AG04449 (cell line): ENCODE results near the gene HINT3.
"Not testable (repeated sequence)": the region's sequence is repeated elsewhere in the genome, so short reads cannot be mapped to it uniquely, and the experiment has no call there.

Source experiments
- CTCF ChIA-PET: fragments of 350-600 bp; formaldehyde crosslinking; extraction: SDS; loops from one replicate; lab custom pipeline; 2021; ENCODE audit warnings: antibody characterized with exemption; lab: Yijun Ruan, JAX
- POLR2A ChIA-PET: fragments of 400-600, 350-600 bp; formaldehyde crosslinking; extraction: SDS; loops from one replicate; lab custom pipeline; 2020; ENCODE audit warnings: antibody characterized with exemption, inconsistent platforms; lab: Yijun Ruan, JAX
- DNase-seq: peaks from one replicate; pipeline ENCODE4 v3.0.0-alpha.2; 2010; ENCODE audit warnings: low read depth, low spot score
- H3K4me3 ChIP-seq: 2 replicates; pipeline ENCODE4 v1.5.1; 2011; ENCODE audit warnings: low read depth, mild to moderate bottlenecking, control low read depth, low read length
- CTCF ChIP-seq: IDR thresholded peaks from one replicate; pipeline ENCODE4 v1.5.1; 2011; ENCODE audit warnings: mild to moderate bottlenecking, moderate library complexity, low read length, control low read depth, inconsistent platforms; ENCODE audit not compliant: insufficient read depth; ENCODE audit errors: missing control alignments

HINT3 gene

DNA sequence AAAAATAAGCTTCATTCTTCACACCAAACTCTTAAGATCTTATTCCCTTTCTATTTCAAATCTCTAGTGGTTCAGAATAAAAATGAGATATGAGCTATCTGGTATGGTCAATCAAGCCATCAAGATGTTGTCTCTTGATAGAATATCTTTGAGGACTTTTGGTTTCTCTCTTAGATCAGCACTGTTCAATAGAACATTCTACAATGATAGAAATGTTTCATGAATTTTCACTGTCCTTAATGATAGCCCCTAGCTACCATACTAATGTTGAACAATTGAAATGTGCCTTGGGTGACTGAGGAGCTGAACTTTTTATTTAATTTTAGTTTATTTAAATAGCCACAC, 24.1 kb upstream of the HINT3 start:
- TF ChIP-seq CTCF = no peak
- ChIA-PET POLR2A (no interaction called here), CTCF (interaction anchor here (1.2 kb wide), 2 partner anchors 10 to 24 kb away, joined by 3 to 12 read pairs; partner anchors contain the start of gene HINT3)
- no peak overlapping the region for H3K4me3 ChIP-seq
- DNase-seq = no peak

DNA sequence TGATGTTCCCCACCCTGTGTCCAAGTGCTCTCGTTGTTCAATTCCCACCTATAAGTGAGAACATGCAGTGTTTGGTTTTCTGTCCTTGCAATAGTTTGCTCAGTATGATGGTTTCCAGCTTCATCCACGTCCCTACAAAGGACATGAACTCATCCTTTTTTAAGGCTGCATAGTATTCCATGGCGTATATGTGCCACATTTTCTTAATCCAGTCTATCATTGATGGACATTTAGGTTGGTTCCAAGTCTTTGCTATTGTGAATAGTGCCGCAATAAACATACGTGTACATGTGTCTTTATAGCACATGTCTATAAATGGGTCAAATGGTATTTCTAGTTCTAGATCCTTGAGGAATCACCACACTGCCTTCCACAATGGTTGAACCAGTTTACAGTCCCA, 21.1 kb upstream of the HINT3 start:
- POLR2A ChIA-PET = not testable (repeated sequence)

GRCh38 chr6:125939026-125939425, 17.5 kb upstream of the HINT3 start:
- no peak for TF ChIP-seq CTCF
- H3K4me3 ChIP-seq = no peak overlapping the region
- DNase-seq = no peak
- ChIA-PET CTCF (interaction anchor here (1.3 to 1.8 kb wide), 2 partner anchors 17 to 33 kb away, joined by 3 to 4 read pairs; no protein-coding TSS in a partner anchor), POLR2A (no interaction called here)

More for the DNA sequence above, 21.1 kb upstream of the HINT3 start:
- CTCF ChIA-PET = interaction anchor here (1.0 to 1.5 kb wide), 2 partner anchors 8 to 18 kb away, joined by 3 to 4 read pairs; no protein-coding TSS in a partner anchor
- not testable (repeated sequence) for H3K4me3 ChIP-seq, DNase-seq

DNA sequence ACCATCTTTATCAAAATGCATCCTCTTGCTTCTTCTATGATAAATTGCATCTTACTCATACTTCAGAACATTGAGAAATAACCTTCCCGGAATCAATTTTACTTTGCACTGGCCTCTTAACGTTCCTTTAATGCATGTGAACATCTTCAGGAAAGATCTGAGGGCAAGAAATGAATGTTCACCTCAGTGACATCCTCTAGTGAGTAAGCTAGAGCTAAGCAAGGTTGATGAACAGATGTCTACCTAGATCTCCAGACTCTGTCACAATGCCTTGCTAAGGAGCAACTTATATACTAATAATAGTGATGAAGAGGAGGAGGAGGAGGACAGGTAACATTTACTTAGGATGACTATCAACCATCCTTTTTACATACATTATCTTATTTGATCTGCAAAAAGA, 16.8 kb upstream of the HINT3 start:
- ChIA-PET POLR2A (no interaction called here), CTCF (interaction anchor here (1.8 to 3.1 kb wide), 4 partner anchors 12 to 1182 kb away, joined by 4 to 18 read pairs (median 8); partner anchors contain the start of gene HINT3)
- H3K4me3 ChIP-seq = no peak overlapping the region
- no peak for DNase-seq
- TF ChIP-seq CTCF = no peak

DNA sequence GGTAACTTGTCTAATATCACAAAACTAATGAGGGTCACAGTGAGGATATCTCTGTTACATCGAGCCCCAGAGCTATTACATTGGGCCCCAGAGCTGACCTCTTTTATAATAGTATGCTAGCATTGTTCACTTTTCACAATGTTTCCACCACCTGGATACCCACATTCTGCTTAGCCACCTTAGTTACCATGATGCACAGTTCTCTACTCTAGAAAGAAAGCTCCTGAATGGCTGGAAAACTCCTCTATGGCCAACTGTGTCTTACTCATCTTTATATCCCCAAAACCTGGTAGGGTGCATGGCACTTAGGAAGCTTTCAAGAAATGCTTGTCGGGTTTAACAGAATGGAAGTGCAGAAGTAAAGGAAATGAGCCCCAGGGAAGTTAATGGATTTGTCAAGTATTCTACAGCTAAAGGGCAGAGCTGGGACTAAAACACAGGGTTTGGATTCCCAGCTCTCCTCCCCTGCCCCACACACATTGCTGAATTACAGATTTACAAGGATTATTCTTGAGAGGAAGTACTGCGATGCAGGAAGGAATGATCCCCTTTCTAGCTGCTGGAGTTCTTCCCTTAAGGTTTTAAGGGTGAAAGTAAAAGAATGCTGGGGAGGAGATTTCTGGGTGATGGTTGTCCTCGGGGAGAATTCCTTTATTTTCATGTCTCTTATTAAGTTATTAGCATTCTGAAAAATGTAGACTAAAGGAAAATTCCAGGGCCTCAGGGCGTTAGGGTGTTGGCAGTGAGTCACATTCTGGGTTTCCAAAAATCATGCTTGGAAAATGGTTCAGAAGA, 16.1 kb upstream of the HINT3 start:
- H3K4me3 ChIP-seq = no peak overlapping the region
- DNase-seq = no peak
- CTCF ChIA-PET = interaction anchor here (1.5 to 3.1 kb wide), 5 partner anchors 12 to 1181 kb away, joined by 4 to 18 read pairs (median 5); partner anchors contain the start of gene HINT3
- POLR2A ChIA-PET = no interaction called here
- TF ChIP-seq CTCF = no peak

- ChIA-PET CTCF (interaction anchor here (1.2 to 7.0 kb wide), 4 partner anchors 8 to 152 kb away, joined by 4 to 106 read pairs (median 7); partner anchors contain the start of genes HINT3 and NCOA7), POLR2A (no interaction called here)
- no peak for TF ChIP-seq CTCF
- DNase-seq = no peak
- no peak overlapping the region for H3K4me3 ChIP-seq
These were observed 13.7 kb upstream of the HINT3 start for GRCh38 chr6:125942672-125943527.
